GM19351 (cell line): ENCODE data around the gene STX10.

ENCODE experiments used
- ATAC-seq: cut with Tn5 transposase; IDR thresholded peaks from one replicate; pipeline ENCODE4 v1.9.1; 2021; ENCODE audit warnings: mild to moderate bottlenecking, moderate library complexity; ENCODE audit not compliant: unreplicated experiment

STX10 gene

DNA sequence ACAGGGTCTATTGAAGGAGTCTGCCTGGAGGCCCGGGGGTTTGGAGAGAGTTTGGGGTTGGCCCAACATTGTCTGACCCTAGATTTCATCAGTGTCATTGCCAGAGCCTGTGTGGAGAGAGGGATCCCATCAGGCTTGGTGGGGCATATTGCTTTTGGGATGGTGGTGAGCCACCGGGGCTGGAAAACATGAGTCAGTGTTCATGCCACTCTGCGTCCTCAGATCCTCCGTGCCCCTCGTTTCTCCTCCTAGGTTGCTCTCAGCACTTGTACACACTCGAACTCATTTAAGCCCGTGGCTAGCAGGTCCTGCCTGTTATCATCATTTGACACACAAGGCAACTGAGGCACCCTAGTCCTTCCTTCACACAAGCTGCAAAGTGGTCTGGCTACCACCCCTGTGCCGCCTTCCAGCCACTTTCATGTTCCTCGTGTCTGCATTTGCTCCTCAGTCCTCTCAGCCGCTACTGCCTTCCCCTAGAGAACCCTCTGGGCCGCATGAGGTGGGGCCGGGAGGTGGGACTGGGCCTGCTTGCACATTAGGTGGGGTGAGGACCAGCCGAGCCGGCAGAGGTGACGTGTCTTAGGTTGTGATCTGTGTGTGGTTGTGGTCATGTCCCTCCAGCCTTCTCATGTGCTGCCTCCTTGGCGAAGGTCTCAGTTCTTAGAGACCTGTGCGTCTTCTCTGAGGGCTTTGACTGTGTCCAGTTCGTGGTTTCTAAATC lies 28.5 kb downstream of the STX10 start:
- ATAC-seq: no peak

DNA sequence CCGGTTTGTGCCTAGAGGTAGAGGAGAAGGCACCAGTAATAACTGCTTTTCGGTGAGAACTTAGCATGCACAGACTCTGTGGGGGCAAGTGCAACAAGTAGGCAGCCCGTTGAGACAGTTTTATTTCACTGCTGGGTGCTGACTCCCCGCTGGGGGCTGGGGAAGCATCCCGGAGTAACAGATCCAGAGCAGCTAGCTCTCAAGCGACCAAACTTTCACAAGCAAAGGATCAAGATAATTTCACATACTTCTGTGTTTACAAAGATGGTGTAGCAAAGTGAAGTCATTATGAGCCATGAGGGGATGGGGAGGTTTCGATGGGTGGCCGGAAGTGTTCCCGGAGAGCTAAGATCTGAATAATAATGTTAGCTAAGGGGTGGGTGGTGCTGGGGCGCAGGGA lies 29.4 kb downstream of the STX10 start:
- no peak for ATAC-seq

DNA sequence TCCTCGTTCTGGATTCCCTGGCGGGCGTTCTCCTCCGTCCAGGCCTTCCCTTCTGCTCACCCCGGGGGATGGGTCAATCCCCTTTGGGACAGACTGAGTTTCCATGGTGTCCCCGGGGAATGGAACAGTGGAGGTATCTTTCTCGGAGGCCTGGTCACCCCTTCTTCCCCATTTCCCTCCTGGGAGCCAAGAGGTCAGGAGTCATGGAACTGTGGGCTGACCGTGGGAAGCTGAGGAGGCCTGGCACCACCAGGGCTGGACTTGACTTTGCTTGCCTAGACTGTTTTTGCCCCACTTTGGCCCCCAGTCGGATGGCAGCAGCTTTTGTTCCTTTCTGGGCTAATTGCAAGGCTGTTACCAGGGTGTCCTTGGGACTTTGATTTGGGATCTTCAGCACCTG lies 30.1 kb downstream of the STX10 start:
- no peak for ATAC-seq

DNA sequence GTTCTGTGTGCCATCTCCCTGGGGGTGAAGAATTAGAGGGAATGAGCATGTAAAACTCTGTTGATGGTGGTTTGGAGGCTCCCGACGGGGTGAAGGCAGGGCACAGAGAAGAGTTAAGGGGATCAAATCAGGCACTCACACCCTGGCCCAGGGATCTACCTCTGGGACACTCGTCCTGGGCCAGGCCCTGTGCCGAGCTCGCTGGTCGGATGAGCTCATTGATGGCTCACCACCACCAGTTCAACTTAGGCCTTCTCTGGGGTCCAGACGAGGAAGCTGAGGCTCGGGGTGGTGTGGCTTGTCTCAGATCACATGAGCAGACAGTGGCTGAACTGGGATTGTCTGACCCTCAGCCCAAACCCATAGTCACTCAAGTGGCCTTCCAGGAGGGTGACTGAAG lies 30.5 kb downstream of the STX10 start:
- no peak for ATAC-seq

DNA sequence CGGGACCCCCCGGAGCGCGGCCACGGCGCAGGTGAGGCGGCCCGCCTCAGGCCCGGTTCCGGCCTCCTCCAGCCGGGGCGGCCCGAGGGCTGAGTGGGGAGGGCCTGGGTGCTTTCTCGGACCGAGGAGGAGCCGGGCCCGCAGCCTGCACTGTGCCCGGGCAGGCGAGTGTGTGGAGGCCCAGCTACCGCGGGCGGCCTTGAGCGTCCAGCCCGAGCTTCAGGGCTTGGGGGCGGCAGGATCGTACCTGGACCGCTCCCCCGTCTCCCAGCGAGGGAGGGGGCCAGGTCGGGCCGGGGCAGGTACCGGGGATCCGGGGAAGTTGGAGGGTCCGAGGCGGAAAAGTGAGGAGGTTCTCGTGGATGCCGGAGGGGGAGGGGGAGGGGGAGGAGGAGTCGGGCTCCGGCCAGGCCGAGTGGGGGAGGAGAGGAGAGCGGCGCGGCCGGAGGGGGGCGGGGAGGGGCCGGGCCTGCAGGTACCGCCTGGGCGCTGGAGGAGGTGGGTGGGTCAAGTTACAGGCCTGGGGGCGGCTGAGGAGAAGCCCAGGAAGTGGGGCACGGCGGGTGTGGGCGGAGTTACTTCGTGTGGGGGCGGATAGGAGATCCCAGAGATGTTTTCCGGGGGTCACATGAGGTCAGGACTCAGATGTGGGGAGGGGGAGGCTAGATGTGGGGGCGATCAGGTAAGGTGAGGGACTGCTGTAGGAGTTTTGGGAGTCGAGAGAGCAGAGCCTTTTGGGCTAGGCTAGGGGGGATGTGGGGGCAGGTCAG lies 31.6 kb downstream of the STX10 start:
- no peak for ATAC-seq

DNA sequence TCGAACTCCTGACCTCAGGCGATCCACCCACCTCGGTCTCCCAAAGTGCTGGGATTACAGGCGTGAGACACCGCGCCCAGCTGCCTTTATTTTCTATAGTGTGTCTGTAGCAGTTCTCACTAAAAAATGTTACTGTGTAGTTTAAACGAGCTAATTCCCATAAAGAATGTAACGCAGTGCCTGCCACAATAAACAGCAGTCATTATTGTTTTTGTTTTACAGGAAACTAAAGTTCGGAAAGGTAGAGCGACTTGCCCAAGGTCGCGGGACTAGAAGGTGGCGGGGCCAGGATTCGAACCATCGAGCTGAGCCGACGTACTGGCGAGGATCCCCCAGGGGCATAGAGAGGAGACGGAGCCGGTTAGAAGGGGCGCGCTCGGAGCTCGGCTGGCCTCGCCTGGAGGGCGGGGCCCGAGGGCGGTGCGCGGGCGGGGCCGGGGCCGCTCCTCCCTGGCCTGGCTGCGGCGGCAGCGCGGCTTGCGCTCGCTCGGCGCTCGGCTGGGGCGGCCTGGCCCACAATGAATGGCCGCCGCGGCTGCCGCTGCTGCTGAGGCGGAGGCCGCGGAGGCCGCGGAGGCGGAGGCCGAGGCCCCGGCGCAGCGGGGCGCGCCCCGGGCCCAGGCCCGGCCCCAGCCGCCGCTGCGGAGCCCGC lies 32.3 kb downstream of the STX10 start, which contains the start of gene NACC1:
TSS of gene NACC1 (plus strand) at position 493 of the 652 bp plus-strand sequence. CDS start 16,944 bp downstream, outside the sequence.
- ATAC-seq: peak; percentile 56

DNA sequence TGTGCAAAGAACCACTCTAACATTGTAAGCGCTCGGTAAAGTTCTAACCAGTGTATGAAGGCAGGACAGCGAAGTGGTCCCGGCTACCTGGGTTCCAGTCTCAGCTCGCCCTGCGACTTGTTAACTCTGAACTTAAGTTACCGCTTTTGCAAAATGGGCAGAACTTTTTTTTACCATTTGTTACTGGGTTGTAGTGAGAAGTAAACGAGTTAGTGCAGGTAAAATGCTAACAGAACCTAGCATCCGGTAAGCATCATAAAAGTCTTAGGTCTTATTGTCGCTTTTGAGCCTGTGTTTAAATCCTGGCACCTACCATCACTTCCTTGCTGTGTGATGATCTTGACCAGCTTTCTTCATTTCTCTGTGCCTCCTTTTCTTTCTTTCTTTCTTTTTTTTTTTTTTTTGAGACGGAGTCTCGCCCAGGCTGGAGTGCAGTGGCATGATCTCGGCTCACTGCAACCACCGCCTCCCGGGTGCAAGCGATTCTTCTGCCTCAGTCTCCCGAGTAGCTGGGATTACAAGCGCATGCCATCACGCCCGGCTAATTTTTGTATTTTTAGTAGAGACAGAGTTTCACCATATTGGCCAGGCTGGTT lies 32.9 kb downstream of the STX10 start:
- ATAC-seq: no peak

DNA sequence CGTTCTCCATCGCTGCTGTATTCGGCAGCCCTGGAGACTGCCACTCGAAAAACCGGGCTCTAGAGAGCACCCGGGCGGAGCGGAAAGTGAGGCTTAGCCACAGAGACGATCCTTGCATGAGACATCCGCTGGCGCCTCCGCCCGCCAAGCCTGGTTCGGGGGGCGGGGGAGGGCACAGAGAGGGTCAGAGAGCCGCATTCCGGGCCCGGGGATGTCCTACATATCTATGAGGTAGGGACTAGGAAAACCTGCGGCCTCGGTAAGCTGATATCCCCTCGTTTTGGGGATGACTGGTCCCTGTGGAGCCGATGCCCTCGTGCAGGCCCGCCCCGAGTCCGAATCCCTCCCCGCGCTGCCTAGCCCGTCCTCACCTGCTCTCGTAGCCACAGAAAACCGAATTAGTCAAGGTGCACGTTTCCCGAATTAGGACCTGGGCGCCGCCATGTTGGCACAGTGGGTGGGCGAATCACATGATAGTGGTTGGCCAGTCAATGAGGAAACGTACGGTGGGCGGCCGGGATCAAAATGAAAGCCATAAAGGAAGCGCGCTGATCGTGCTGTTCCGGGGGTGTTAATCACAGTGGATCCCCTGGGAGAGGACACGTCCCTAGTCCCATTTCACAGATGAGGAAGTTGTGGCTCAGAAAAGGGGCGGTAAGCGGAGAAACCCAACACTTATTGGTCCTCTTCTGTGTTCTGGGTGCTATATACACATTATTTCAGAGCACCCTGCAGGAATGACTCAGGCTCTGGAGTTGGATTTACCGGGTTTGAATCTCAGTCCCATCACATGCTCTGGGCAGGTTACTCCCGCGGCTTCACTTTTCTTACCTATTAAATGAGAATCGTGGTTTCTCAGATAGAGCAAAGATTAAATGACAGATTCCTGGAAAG lies 33.6 kb downstream of the STX10 start, which contains the start of gene TRMT1:
TSS of gene TRMT1 (minus strand) at position 459 of the 894 bp plus-strand sequence. CDS start at position 118, 341 bp downstream.
- no peak for ATAC-seq

DNA sequence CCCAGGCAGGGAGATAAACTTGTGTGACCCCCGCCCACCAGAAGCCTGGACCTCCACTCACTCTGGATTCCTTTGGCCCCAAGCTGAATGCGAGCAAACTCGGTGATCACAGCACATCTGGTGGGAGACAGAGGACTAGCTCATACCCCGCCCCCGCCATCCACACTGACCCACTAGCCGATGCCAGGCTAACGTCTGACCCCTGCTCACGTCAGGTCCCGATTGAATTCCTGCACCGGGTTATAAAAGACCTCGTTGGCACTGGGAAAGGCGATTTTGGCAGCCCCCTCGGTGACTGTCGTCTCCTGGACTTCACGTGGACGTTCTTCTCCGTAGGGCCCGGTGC lies 34.3 kb downstream of the STX10 start:
- ATAC-seq: no peak

DNA sequence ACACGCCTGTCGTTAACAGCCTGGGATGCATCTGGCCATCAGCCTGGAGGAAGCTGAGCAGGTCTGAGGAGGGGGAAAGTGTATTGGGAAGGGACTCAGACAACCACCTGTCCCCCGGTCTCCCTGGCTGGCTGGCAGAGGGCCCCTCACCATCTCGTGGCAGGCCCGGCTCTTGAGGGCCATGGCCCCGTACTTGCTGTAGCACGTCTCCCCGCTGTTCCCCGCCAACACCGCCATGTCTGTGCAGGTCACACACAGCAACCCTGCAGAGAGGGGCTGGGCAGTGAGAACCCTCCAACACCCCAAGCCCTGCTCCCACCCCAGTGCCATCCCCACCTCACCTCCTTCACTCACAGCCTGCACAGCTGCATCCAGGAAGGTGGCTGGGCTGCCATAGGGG lies 37.6 kb downstream of the STX10 start:
- ATAC-seq: no peak

DNA sequence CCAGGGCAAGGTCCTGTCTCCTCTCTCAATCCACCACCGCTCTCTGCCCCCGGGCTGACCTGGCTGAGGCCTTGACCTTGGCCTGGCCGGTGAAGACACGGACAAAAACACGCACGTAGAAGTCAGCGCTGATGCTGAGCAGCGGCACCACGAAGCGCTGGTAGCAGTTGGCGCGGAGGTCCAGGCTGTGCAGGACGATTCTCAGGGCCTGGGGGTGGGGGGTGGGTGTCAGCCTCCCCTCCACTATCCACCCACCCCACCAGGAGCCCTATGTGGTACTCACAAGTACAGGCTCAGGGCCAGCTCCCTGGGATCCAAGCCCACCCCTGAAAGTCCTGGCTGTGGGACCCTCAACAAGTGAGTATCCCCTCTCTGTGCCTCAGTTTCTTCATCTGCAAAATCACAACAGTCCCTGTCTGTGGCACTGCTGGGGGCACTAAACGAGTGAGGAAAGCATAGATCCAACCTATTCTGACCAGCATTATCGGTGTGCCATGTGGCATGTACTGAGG lies 40.0 kb downstream of the STX10 start:
- no peak for ATAC-seq

DNA sequence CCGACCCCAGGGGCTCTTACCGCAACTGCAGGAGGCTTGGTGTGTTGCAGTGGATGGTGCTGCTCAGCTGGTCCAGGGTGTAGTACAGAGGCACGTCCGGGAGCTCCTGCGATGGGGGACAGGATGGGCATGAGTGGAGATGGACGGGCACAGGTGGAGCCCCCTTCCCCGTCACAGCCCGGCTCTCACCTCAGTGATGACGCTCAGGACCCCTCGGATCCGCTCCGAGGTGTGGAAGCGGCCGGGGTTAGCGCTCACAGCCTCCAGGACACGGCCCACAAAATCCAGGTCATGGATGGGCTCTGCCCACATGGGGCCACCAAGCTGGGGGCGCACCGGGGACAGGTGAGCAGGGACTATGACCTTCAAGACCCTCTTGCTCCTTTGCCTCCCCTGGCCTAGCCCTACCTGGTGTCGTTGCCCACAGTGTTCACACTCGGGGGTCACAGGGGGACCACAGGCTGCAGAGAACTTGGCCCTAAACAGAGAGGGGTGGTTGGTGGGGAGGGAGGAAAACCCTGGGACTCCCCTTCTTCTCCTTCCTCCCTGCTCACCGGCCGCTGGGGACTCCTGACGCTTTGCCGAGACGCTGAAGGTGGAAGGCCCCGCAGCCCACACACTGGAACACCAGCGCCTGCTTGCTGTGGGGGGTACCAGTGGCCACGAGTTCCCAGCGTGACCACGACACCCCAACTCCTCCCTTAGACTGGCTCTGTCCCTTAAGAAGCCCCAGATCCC lies 40.6 kb downstream of the STX10 start:
- ATAC-seq: no peak

DNA sequence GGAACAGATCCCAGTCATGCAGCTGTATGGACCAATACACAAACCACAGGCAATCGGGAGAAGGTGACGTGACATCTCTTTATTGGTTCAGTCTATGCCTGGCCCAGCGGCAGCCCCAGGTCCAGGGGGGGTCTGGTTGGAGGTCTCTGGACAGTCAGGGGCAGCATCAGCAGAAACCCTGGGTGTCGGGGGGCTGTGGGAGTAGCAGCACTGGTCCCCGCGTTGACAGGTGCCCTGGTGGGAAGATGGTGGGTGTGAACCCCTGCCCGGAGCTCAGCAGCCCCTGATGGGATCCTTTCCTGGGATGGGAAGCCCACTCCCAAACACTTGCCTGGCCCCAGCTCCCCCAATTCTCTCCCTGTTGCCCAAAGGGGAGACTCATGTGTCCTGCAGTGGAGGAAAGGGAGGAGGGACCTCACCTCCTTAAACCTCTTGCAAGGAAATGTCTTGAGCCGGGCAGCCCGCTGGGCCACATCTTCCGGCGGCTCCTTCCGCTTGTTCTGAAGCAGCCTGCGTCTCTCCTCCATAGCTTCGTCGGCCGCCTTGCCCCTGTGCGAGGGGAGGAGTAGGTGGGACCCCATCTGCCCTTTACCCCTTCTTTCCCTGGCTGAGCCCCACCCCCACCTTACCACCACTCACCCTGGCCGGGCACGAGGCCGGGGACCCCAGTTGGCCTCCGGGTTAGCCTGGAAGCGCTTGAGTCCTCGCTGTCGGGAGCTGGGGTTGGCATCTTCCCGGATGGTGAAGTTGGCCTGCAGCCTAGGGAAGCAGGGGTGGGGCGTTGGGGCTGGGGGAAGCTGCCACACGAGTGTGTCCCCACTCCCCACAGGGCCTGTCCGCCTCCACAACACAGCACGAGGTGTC lies 45.1 kb downstream of the STX10 start:
- no peak for ATAC-seq

DNA sequence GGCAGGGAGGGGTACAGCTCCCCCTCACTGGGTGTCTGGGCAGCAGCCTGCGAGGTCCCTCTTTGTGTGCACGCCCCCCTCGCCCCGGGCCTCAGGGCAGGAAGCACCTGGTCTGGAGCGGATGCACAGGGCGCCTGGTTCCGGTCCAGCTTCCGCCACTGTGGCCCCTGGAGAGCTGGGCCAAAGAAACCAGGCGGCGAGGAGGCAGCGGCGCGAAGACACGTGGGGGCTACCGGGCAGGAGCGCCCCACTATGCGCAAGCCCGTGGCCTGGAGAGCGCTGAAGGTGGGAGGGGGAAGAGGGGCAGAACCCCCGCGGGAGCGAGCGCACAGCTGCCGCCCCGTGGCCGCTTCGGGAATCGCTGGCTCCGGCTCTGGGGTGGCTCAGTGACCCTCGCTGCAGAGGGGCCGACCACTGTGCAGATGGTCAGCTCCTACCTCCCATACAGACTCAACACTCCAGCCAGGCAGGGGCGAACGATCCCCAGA lies 45.8 kb downstream of the STX10 start:
- ATAC-seq: no peak

DNA sequence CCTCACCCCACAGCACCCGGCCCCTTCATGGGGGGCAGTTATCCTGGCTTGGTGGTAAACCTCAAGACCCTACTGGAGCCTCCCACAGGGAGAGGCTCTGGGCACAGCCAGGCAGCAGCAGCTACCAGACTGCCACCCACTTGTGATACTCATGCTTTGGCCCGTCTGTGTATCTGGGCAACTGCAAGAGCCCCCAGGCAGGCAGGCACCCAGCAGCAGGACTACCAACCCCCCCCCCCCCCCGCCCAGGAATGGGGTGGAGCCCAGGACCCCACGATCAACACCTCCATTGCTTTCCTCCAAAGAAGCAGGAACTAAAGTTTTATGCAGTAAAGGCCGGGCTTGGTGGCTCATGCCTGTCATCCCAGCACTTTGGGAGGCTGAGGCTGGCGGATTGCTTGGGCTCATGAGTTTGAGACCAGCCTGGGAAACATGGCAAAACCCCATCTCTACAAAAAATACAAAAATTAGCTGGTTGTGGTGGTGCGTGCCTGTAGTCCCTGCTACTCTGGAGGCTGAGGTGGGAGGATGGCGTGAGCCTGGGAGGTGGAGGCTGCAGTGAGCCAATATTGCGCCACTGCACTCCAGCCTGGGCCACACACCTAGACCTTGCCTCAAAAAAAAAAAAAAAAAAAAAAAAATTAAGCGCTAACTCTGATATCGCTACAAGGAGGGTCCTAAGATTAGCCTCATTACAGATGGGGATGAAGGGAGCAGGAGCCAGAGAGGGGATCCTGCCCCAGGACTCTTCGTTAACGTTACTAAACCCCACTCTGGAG lies 46.4 kb downstream of the STX10 start:
- no peak for ATAC-seq

DNA sequence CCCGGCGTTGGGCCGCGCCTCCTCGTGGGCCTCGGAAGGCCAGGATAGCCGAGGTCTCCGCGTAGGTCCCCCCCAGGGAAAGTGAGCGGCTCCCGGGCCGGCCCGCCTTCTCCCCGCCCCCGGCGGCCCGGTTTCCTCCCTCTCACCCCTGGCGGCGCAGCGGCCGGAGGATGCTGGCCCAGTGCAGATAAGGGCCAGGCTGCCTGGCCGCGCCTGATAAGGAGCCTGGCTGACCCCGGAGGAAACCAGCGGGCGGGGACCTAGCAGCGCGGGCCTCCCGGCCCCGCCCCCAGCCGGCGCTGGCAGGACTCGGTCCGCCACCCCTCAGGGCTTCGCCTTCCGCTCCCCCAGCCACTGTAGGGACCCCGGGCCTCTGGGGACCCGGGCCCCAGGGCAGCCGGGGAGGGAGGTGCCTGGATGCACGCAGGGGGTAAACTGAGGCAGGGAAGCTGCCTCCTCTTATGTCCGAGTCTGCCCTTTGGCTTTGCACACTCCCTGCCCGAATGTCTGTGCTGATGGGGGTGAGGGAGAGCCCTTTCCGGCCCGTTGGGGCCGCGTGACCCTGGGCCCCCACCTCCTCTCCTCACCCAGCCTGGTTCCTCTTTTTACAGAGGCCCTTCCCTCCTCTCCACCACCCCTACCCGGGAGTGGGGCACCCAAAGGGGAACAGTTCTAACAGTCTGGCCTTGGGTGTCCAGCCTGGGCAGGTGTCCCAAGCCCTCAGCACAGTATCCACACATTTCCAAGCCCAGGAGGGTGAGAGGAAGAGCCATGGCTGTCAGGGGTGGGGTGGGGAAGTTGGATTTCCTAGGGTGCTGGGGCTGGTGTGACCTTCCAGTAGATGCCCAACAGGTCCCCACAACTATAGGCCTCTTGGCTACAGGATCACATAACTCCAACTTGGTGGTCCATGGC lies 47.3 kb downstream of the STX10 start, which contains the start of gene LYL1:
TSS of gene LYL1 (minus strand) at position 193 of the 915 bp plus-strand sequence. CDS start 1,687 bp downstream, outside the sequence.
- peak; percentile 43 for ATAC-seq

DNA sequence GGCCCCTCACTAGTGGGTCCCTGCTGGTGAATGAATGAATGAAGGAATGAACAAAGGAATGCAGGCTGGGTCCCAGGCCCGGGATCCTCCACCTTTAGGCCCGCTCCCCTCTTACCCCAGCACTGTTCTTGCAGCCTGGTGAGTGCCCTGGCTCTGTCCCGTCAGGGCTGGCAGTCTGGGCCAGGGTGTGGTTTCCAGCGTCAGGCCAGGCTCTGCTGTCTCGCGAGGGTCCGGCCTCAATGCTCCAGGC lies 47.8 kb downstream of the STX10 start:
- no peak for ATAC-seq
